Measurements from ENCODE around the gene MTHFD2L.

DNA sequence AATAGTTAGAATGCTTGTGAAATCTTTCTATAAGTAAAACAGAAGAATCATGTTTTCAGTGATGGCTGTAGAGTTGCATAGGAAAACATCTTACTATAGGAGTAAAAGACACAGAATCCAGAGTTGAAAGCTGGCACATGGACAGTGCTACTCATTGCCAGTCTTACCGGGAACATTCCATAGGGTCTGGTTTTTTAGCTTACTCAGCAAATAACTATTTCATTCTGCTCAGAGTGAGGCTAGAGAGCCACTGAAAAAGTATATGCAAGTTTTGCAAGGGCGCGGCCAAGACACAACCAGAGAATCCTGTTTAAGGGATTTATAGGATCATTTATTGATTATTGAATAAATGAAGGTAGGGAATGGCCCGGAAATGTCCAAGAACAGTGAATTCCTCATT lies 60.3 kb downstream of the MTHFD2L start:
- TF ChIP-seq, protein P1, sequence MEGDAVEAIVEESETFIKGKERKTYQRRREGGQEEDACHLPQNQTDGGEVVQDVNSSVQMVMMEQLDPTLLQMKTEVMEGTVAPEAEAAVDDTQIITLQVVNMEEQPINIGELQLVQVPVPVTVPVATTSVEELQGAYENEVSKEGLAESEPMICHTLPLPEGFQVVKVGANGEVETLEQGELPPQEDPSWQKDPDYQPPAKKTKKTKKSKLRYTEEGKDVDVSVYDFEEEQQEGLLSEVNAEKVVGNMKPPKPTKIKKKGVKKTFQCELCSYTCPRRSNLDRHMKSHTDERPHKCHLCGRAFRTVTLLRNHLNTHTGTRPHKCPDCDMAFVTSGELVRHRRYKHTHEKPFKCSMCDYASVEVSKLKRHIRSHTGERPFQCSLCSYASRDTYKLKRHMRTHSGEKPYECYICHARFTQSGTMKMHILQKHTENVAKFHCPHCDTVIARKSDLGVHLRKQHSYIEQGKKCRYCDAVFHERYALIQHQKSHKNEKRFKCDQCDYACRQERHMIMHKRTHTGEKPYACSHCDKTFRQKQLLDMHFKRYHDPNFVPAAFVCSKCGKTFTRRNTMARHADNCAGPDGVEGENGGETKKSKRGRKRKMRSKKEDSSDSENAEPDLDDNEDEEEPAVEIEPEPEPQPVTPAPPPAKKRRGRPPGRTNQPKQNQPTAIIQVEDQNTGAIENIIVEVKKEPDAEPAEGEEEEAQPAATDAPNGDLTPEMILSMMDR (IDR thresholded peaks at IDR 0.05; ENCODE audit: poor library complexity, severe bottlenecking) = no peak
- TF ChIP-seq POLR2AphosphoS5 (IDR thresholded peaks at IDR 0.05) = no peak
- TF ChIP-seq SMC3 (conservative IDR thresholded peaks at IDR 0.05; ENCODE audit: poor library complexity) = no peak
- no peak for TF ChIP-seq EP300 (conservative IDR thresholded peaks at IDR 0.05; ENCODE audit: poor library complexity, severe bottlenecking)

Data from neural cell (in vitro differentiated cells).